H1 (cell line): ENCODE results near the gene PDS5A. TPM values are rescaled to one million over a fixed set of nuclear protein-coding genes. Genes with fewer than 3 reads are reported as not detected.

Source experiments
- CBX8 ChIP-seq: fragments of 300-800, 300-1000 bp; sonication (generic); IDR thresholded peaks from 2 replicates; pipeline ENCODE4 v1.7.1; 2016; ENCODE audit warnings: low read depth, low read length, borderline replicate concordance
- polyA plus RNA-seq, 7 experiments: library from polyadenylated mRNA; depleted of rRNA in 3 of 7; stranded (reverse) in 5 of 7; unstranded in 2 of 7; fragments of >200 nt in 5 of 7; fragments of 200-250 nt in 2 of 7; gene quantifications; 1 replicate in 5 of 7; 2 replicates in 1 of 7; 4 replicates in 1 of 7; pipeline versions ENCODE4 v1.2.1 to v1.2.3, GENCODE V29; 2011 to 2013; ENCODE audit warnings: missing spikeins in 2 of 7, mixed read lengths in 2 of 7
- total RNA-seq: library from RNA; stranded (reverse); fragmentation: NEBNext Ultra II Directional; extraction: Animal tissue kit (Norgen Biotek cat#: 25700); gene quantifications from 2 replicates; pipeline ENCODE4 v1.2.1, GENCODE V29; 2021

The PDS5A gene
- total and polyA plus RNA-seq, 2 of the 8 experiments (the other 6 are each of a cell fraction or from before 2014, with no cell fraction given) = 15.5 to 76.6 TPM

- no peak for TF ChIP-seq CBX8
Measured at GRCh38 chr4:39942507-39942906, 35.2 kb downstream of the PDS5A start (continued).
